GM13976 (cell line): ENCODE results near the gene AQP6.
A peak's percentile ranks its signal among the peaks of the same experiment; 100 is the strongest.

Experiments
- DNase-seq: peaks from one replicate; pipeline ENCODE4 v3.0.0; 2012; ENCODE audit warnings: low spot score
- in situ Hi-C: fragments of 300-500 bp; cut with MboI; formaldehyde crosslinking; loops from one replicate; pipeline ENCODE4 v1.12.0; 2022; ENCODE audit warnings: low sequenced_read_pairs, mixed read lengths, inconsistent platforms; ENCODE audit not compliant: unreplicated experiment
- TF ChIP-seq, protein P1 (sequence below): IDR thresholded peaks from 2 replicates; pipeline ENCODE4 v1.5.1; 2012; ENCODE audit warnings: borderline replicate concordance, mild to moderate bottlenecking; ENCODE audit not compliant: insufficient read depth; ENCODE audit errors: extremely low read depth, missing control alignments, control extremely low read depth

The AQP6 gene

DNA sequence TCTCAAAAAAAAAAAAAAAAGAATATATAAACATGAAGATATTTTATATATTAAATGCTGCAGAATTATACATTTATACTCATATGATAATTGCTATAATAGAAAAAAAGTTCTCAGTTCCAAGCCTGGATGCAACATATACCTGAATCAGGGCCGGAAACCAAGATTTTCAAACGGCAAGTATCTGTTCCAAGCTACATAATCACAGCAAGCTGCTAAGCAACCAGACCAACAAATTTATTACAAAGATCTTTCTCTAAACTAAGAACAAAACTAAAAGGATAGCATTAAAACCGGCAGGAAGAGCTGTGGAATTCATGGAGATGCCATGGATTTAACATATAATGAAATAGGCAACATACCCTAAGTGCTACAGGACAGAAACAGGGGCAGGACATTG lies 45.4 kb downstream of the AQP6 start:
- in situ Hi-C loops, result no loop called here
- TF ChIP-seq, protein P1, sequence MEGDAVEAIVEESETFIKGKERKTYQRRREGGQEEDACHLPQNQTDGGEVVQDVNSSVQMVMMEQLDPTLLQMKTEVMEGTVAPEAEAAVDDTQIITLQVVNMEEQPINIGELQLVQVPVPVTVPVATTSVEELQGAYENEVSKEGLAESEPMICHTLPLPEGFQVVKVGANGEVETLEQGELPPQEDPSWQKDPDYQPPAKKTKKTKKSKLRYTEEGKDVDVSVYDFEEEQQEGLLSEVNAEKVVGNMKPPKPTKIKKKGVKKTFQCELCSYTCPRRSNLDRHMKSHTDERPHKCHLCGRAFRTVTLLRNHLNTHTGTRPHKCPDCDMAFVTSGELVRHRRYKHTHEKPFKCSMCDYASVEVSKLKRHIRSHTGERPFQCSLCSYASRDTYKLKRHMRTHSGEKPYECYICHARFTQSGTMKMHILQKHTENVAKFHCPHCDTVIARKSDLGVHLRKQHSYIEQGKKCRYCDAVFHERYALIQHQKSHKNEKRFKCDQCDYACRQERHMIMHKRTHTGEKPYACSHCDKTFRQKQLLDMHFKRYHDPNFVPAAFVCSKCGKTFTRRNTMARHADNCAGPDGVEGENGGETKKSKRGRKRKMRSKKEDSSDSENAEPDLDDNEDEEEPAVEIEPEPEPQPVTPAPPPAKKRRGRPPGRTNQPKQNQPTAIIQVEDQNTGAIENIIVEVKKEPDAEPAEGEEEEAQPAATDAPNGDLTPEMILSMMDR, result no peak
- no peak for DNase-seq

DNA sequence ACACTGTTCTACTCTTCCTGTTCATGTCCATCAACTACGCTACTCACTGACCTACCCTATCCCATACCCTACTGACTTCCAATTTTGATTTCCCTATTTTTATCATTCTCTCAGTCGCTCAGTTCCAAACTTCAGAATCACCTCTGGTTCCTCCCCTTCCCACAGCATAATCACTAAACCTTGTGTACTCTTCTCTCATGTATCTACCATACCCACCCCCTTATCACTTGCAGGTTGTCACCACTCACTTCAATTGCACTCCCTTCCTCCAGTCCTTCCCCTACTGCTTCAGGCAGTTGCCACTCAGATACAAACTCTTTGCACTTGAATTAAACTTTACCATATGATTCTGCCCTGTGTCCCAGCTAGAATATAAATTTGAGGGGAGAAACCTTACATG lies 46.2 kb downstream of the AQP6 start:
- DNase-seq, result no peak
- TF ChIP-seq, protein P1, result no peak
- in situ Hi-C loops, result no loop called here

DNA sequence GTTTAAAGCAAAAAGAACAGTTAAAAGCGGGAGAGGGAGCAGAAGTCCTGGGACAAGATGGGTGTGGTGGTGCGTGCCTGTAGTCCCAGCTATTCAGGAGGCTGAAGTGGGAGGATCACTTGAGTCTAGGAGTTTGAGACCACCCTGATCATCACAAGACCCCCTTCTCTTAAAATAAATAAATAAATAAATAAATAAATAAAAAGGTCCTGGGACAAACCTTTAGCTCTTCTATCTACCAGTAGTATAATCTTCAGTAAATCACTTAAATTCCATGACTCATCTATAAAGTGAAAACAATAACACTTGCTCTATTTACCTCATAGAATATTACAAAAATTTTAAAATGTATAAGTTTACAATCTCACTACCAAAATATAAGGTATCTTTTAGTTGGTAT lies 46.8 kb downstream of the AQP6 start:
- in situ Hi-C loops, result no loop called here
- no peak for DNase-seq
- TF ChIP-seq, protein P1, result no peak

DNA sequence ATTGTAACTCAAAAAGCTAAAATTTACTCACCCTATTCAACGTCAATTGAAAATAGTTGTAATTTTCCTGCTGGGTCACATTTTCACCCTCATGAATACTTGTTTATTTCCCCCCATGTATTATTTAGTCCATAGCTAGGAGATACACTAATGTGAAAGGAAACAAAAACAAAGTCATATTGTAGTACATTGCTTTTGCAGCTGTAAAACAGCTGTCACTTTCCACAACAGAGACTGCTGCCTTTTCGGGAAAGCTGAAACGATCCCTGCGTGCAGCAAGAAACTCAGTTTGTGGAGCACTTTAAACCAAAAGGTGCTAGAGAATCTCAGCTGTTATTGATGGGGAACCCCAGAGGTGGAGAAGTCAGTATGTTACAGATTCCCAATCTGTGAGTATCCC lies 48.3 kb downstream of the AQP6 start:
- in situ Hi-C loops, result no loop called here

DNA sequence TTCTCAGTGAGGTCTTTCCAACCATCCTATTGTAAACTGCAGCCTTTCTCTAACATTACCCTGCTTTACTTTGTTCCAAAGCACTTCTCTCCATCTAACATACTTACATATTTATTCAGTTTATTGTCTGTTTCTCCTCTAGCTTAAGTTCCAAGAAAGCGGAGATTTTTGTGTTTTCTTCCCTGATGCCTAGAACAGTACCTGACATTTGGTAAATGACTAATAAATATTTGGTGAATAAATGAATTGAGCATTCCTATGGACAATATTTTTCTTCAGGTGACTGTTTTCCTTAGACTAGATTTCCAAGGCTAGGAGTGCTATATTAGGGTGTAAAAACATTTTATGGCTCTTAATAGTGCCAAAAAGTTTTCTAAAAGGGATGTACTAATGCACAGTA lies 50.2 kb downstream of the AQP6 start:
- TF ChIP-seq, protein P1, result no peak
- no peak for DNase-seq
- in situ Hi-C loops, result no loop called here

More for the DNA sequence above, 48.3 kb downstream of the AQP6 start:
- TF ChIP-seq, protein P1, result no peak
- no peak for DNase-seq

DNA sequence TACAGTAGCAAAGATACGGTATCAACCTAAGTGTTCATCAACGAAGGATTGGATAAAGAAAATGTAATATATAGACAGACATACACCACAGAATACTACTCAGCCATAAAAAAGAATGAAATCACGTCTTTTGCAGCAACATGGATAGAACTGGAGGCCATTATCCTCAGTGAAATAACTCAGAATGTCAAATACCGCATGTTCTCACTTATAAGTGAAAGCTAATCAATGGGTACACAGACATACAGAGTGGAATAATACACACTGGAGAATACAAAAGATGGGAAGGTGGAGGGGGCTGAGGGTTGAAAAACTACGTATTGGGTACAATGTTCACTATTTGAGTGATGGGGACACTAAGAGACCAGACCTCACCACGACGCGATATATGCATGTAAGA lies 51.5 kb downstream of the AQP6 start:
- in situ Hi-C loops, result no loop called here
- no peak for DNase-seq
- TF ChIP-seq, protein P1, result no peak

DNA sequence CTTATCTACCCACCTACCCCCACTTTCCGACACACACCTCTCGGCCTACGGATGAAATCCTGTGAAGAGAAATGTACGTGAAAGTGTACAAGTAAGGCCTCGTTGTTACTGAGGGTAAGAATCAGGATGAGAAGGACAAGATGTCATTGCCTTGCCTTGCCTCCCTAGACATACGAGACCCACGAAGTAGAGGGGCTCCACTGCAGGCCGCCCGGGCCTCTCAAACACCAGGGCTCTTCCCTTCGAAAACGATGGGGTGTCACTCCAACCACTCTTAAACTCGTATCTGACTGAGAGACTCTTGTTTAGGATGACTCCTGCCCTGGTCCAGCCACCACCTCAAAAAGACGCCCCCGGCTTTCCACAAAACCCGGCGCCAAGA lies 52.0 kb downstream of the AQP6 start:
- DNase-seq, result peak; percentile 41
- in situ Hi-C loops, result no loop called here
- TF ChIP-seq, protein P1, result no peak
